ENCODE data around the gene RASSF4.
"Not testable (repeated sequence)": the region's sequence is repeated elsewhere in the genome, so short reads cannot be mapped to it uniquely, and the experiment has no call there.

Gene RASSF4

DNA sequence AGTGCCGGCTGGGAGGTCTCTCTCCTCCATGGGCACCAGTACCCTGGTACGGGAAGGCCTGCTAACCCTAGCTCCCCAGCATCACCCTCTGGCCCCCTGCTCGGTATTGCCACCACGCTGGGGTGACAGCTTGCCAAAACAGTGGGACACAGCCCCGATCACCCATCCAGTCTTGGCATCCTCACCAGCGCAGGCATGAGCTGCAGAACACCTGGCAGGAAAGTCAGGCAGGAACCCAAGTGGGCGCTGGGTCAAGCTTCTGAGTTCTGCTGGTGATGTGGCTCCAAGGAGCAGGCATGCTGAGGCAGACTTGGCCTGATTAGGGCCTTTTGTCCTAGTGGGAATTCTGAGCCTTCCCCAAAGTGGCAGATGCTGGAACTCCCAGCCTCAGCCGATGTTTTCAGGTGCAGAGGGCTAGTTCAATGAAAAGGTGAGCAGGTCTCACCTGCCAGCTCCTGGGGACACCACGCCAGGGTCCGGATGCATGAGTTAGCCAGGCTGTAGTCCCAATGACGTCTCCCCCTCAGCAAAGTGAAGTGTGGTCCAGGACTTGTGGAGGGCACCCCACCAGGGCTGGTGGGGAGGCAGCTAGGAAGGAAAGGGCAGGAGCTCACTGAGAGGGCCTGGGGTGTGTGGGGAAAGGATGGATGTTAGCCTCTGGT, 32.6 kb downstream of the RASSF4 start:
- DNase-seq, result no peak

GRCh38 chr10:44992732-44993225, 33.2 kb downstream of the RASSF4 start:
- no peak for DNase-seq

DNA sequence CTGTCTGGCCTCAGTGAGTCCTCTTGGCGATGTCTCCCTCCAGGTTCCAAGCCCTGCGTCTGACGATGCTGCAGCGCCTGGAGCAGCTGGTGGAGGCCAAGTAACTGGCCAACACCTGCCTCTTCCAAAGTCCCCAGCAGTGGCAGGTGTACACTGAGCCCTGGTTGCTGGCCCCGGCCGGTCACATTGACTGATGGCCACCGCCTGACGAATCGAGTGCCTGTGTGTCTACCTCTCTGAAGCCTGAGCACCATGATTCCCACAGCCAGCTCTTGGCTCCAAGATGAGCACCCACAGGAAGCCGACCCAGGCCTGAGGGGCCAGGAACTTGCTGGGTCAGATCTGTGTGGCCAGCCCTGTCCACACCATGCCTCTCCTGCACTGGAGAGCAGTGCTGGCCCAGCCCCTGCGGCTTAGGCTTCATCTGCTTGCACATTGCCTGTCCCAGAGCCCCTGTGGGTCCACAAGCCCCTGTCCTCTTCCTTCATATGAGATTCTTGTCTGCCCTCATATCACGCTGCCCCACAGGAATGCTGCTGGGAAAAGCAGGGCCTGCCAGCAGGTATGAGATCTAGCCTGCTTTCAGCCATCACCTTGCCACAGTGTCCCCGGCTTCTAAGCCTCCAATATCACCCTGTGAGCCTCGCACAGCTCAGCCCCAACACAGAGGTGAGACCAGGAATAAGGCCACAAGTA, 33.8 kb downstream of the RASSF4 start:
- DNase-seq, result no peak

DNA sequence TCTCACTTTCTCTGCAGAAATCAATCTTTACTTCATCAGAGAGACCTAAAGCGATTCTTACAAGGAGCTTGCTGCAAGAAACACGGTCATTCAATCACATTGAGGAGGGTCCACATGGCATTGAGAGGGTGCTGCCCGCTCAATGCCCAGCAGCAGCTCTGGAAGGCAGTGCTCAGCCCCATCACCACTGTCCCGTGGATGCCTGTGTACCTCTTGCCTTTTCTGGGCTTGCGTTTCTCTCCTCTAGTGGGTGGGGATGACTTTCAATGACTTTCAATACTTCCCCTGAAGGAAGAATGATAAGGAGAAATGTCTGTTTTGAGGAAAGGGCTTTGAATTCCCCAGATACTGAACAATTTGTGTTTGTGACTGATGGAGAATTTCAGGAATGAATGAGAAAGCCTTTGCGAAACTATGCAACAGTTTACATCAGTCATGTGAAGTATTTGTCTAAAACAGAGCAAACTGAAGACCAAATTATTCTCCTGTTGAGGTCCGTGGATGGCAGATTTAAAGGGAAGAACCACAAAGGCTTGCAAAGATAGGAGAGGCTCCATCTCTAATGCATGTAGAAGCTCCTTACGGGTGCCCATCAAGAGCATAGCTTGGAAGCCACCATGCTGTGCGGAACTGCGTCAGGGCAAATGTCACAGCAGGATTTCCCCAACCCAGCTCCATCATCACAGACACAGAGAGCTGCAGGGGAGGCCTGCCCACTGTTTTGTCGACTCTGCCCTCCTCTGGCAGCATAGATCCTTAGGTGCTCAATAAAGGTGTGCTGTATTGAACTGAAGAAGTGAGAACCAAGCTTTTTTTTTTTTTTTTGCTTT, 34.5 kb downstream of the RASSF4 start:
- no peak for DNase-seq

DNA sequence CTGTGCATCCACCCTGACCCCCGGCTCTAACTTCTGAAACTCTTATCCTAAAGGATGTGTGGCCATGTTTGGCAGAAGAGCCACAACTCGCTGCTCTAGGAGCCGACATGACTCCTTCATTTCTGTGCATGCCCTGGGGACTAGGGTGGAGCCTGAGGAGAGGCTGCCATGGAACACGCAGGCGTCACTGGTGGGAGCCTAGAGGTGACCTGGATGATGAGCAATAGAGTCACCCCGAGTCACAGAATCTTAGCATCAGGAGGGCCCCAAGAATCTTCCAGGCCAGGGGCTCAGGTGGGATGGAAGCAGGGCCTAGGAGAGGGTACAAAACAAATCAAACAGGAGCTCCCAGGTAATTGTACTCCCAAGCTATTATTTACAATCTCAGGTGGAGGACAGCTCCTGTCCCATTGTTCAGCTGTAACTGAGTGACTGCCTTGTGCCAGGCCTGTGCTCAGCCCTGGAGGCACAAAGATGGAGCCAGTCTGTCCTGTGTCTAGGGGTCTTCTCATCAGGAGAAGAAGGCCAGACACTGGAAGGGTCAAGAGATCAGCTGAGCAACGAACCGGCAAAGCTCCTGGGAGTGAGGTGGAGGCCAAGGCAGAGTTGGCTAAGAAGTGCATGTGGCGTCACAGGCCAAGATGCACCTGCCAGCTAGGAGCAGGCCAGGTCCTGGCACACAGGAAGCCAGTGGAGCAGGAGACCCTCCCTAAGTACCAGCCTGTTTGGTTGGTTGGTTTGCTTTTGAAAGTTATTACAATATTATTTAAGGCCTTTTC, 35.3 kb downstream of the RASSF4 start:
- no peak for DNase-seq

DNA sequence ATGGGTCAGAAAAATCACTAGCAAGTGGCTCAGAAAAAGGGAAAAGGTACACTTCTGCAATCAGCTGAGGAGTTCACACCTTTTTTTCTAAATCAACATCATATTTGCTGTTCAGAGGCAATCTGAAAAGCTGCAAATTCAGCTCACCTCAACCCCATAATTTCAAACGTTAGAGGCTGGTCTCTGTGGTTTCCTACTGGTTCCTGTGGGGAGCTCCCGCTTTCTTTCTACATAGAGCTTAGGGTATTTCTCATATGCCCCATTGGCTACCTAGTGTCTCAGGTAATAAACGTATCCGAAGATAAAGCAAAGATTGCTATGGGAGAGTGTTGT, 35.9 kb downstream of the RASSF4 start:
- DNase-seq, result no peak

- no peak for DNase-seq
These were observed 36.5 kb downstream of the RASSF4 start for GRCh38 chr10:44995914-44996669.

GRCh38 chr10:44997105-44997748, 37.6 kb downstream of the RASSF4 start:
- no peak for DNase-seq

DNA sequence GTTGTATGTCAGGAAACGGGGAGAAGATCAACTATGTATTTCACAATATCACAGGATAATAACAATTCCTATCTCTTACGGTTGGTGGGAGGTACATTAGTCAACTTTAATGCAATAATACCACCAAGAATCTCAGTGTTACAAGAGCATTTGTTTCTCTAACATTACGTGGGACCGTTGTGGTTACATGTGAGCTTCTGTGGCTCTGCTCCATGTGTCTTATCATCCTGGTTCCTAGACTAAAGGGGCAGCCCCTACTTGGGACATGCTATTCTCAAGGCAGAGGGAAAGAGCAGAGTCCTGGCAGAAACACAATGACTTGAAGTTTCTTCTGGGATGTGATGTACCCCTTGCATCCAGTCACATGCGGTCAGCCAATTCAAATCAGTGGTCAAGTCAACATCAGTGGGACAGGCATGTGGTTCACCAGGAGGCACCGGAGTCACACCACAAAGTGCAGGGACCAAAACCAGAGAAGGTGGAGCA, 38.6 kb downstream of the RASSF4 start:
- DNase-seq, result no peak

DNA sequence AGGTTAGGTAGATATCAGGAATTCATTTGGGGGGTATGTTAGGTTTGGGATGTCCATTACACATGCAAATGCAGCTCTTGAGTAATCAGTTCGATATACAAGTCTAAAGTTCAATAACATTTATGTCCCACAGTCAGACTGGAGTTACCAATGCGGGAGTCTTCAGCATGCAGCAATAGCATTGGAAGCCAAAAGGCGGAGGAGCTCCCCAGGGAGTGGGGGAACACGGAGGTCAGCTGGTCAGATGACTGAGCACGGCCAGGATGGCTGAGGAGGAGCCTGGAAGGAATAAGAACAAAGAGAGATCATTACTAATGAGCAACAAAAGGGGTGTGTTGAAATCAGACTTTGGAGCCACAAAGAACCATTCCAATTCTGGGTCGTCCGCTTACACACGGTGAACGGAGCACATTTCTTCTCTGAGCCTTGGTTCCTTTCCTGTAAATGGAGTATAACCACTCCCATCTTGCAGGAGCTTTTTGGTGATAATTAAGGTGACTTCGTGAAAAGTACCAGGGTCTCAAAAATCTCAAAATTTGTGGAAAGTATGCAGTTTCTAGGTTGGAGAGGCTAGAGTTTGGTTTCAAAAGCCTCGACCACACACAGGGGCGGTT, 40.6 kb downstream of the RASSF4 start:
- no peak for DNase-seq

- no peak for DNase-seq
These were observed 41.3 kb downstream of the RASSF4 start, which contains the start of gene ZNF22 for GRCh38 chr10:45000752-45001380. Gene ZNF22 (plus strand): TSS chr10:45000923. CDS start chr10:45003369, 2,446 bp downstream.

DNA sequence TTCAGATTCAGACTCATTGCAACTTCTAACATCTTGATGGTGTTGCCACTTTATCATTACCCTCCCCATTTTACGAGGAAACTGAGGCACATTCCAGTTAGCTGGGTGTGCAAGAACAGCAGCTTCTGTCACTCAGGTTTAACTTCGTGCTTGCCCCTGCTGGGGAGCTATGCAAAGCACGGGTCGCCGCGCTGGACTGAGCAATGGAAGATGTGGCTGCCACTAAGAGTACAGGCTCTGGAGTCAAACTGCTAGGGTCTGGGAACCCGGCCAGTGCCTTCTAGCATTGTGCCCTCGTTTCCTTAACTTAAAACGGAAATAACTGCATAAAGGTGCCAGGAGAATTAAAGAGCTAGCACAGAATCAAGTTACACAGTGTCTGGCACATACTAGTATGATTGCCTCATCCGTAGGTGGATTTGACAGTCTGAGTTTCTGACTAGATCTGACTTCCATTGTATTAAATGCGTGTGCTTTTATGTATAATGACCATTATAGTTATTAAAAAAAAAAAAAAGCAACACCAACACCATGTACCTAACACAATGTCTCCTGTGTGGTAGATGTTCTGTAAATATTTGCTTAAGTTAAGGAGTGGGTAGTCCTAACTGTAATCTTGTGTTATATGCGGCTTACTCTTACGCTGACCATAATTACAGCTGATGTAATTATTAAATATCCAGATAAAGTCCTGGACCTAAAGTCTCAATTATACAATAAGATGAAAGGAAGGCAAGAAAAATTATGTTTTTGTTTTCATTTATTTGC, 42.0 kb downstream of the RASSF4 start:
- peak; percentile 73 for DNase-seq

GRCh38 chr10:45003432-45004000, 43.9 kb downstream of the RASSF4 start:
- DNase-seq, result no peak

DNA sequence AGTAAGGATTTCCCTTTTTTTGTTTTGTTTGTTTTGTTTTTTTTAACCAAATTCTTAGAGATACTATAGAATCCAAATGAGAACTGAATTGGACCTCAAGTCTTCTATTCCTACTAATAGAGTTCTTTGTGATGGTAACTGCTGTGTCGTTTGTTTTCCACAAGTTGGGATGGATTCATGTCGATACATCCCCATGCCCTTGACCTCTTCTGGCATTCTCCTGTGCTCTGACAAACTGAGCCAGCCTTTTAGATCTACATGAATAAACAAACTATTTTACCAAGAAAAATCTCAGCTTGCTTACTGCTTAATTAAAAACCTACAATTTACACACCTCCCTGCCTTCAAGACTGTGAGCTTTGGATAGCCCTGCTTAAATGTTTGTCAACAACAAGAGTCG, 45.1 kb downstream of the RASSF4 start:
- DNase-seq, result no peak

GRCh38 chr10:45005284-45005683, 45.7 kb downstream of the RASSF4 start:
- DNase-seq, result no peak

DNA sequence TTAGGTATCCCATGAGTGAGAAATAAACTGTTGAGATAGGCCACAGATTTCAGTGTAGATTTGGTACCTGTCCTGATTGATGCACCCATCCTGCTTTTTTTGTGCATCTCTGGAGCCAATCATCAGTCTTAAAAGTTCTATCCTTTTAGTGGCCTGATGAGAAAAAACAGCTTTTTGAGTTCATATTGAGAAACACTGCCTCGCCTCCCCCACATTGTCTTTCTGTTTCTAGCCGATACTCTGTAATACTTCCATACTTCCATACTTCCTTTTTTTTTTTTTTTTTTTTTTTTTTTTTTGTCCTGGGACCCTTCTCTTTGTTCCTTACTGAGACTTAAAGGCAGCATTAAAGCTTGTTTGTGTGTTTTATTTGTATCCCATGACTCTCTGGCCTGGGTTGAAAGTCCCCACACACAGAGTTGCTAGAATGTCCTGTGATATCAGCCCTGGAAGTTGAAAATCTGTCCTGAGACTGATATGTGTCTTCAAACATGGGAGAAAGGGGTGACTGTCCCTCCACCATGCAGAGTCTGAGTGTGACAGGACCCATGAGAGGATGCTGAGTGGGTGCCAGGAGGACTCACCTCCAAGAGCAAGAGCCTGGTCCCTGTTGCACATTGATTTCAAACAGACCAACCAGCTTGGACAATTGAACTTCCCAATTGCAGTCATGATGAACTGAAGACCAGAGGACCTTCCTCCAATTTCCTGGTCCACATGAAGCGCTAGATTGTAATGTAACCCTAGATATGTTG, 46.9 kb downstream of the RASSF4 start:
- DNase-seq, result no peak

DNA sequence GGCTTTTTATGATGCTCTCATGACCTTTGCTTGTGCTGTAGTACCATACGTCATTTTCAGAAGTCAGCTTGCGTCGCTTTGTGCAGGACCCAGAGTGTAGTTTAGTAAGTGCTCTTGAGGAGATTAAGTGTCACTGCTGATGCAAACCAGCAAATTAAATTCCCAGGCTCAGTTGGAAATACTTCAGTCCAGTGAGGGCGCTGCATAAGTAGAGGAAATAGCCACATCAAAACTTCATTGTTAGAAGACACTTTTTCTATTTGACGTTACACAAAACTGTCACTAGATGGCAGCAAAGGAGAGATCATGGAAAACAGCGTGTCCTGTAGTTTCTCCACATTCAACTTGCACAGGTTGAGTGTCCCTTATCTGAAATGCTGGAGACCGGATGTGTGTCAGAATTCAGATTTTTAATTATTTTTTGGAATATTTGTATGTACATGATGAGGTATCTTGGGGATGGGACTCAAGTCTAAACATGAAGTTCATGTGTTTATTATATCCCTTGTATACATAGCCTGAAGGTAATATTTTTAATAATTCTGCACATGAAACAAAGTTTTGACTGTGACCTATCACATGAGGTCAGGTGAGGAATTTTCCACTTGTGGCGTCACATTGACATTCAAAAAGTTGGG, 49.0 kb downstream of the RASSF4 start:
- peak; percentile 11 for DNase-seq

GRCh38 chr10:45014557-45014956, 55.0 kb downstream of the RASSF4 start:
- DNase-seq, result not testable (repeated sequence)
